GM12892 (cell line): ENCODE data around the gene TNNC1.
A peak's percentile ranks its signal among the peaks of the same experiment; 100 is the strongest.

ENCODE experiments used
- DNase-seq: peaks from one replicate; pipeline ENCODE4 v3.0.0; 2011; ENCODE audit not compliant: insufficient read length
- FAIRE-seq: peaks from 2 replicates; lab custom pipeline; 2011; peaks lifted over from hg19 to GRCh38; lab: Jason Lieb, UNC
- POLR2A ChIP-seq: IDR thresholded peaks from 2 replicates; pipeline ENCODE4 v1.6.1; 2011; ENCODE audit warnings: low read depth, low read length, control low read depth
- POLR2AphosphoS5 ChIP-seq: IDR thresholded peaks from 2 replicates; pipeline ENCODE4 v1.6.1; 2011; ENCODE audit warnings: low read depth, low read length, control low read depth
- TAF1 ChIP-seq: IDR thresholded peaks from 2 replicates; pipeline ENCODE4 v1.6.1; 2011; ENCODE audit warnings: low read depth, mild to moderate bottlenecking, control low read depth, low read length, borderline replicate concordance

TNNC1 gene

DNA sequence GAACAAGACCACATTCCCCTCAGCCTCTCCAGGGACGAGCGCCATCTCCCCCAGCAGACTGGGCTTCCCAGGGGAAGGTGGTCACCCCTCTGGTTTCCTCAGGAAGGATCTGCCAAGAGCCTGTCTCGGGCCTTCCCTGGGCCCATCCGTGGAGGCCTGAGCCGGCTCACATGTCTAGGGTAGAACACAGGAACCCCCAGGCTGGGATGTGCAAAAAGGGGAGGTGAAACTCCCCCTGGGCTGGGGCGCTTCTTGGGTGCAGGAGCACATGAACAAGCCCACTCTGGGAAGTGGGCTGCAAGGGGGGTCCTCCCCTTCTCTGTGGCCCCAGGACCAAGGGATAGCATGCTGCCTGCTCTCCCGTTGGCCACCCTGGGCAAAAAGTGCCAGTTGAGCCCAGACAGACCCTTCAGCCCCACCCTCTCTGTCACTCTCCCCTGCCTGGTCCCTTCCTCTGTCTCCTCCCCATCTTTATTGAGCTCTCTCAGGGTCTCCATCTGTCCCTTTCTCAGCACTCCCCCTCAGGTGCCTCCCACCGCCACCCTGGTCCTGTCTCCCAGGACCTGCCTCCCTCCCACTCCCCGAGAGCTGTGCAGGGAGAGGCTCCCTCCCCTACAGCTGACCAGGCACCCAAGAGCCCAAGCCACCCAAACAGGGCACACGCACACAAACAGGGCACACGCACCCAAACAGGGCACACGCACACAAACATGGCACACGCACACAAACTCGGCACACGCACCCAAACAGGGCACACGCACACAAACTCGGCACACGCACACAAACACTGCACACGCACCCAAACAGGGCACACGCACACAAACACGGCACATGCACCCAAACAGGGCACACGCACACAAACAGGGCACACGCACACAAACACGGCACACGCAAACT is 9.8 kb downstream of the TNNC1 start:
- FAIRE-seq (peak; percentile 51), DNase-seq (no peak)
- TF ChIP-seq POLR2A, result no peak
- TF ChIP-seq POLR2AphosphoS5, result no peak
- TF ChIP-seq TAF1, result no peak

- DNase-seq (no peak), FAIRE-seq (no peak)
- TF ChIP-seq TAF1 (no peak), POLR2A (no peak), POLR2AphosphoS5 (no peak)
Measured at GRCh38 chr3:52443268-52443610, 10.6 kb downstream of the TNNC1 start.

DNA sequence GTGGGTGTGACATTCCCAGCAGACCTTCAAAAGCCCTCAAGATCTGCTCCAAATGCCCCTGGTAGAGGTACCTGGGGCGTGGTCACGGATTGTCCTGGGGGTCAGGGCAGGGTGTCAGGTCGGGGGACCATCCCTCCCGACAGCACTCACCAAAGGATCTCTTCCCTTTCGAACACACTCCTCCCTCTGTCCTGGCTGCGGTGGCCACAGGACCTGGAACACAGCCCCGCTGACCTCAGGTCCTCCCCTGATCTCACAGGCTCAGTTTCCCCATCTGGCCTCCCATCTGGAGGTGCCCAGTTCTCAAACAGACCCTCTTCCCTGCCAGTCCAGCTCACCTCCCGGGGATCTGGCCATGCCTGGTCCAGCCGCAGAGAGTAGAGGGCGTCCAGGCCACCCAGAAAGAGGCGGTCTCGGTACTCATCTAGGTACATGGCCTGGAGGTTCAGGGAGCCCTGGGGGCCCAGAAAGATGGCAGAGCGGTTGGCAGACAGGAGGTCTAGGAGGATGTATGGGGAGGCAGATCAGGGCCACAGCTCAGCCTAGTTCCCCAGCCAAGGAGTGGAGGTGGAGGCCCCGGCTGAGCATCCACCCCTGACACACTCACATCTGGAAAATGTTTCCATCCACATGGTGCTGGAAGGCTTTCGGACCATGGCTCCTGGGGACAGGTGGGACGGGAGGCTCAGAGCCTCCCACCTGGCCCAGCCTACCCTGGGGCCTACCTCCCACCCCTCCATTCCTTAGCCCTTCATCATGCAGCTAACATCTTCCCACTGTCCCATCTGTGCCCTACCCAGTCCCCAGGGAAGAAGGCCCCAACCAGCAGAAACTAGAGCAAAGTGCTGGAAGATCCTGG is 11.2 kb downstream of the TNNC1 start:
- TF ChIP-seq POLR2AphosphoS5 (no peak), TAF1 (no peak), POLR2A (no peak)
- DNase-seq (no peak), FAIRE-seq (no peak)

- FAIRE-seq, result no peak
- no peak for DNase-seq
- TF ChIP-seq POLR2AphosphoS5 (no peak), POLR2A (no peak), TAF1 (no peak)
Measured at GRCh38 chr3:52441772-52442332, 12.0 kb downstream of the TNNC1 start.

- TF ChIP-seq POLR2A, result no peak
- no peak for FAIRE-seq
- DNase-seq, result no peak
Measured at GRCh38 chr3:52441091-52441771, 12.6 kb downstream of the TNNC1 start.

DNA sequence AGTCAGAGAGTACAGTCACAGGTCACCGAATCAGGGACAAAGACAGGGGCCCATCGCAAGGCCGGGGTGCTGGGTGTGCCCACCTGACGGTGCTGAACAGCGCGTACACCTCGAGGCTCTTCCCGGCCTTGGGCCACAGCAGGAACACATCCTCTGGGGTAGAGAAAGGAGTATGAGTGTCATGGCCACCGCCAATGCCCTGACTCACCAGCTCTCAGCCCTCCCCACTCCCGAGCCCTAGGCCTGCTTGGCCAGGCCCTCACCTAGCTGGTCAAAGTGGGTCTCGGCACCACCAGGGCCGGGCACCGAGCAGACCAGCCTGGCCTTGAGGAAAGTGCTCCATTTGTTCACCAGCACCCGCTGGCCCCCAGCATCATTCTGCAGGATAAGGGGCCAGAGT is 13.2 kb downstream of the TNNC1 start:
- FAIRE-seq (no peak), DNase-seq (no peak)
- TF ChIP-seq POLR2A (no peak), TAF1 (no peak), POLR2AphosphoS5 (no peak)

DNA sequence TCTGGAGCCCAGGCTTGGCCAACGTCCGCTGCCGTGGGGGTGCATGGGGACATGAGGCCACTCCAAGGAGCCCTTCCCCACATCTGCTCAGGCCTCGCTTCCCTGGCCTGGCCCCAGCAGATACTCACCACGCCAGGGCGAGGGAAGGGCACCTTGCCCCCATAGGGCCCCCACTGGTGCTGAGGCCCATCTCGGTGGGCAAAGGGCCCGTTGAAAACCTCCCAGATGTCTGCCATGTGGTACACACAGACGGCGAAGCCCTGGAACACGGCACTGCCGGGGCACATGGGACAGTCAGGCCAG is 13.6 kb downstream of the TNNC1 start:
- DNase-seq (no peak), FAIRE-seq (no peak)
- TF ChIP-seq TAF1 (no peak), POLR2AphosphoS5 (no peak), POLR2A (no peak)

- DNase-seq, result no peak
- TF ChIP-seq POLR2A (no peak), TAF1 (no peak), POLR2AphosphoS5 (no peak)
- FAIRE-seq, result no peak
Measured at GRCh38 chr3:52439426-52440248, 14.2 kb downstream of the TNNC1 start.

- no peak for FAIRE-seq
- TF ChIP-seq TAF1 (no peak), POLR2AphosphoS5 (no peak), POLR2A (no peak)
- DNase-seq, result no peak
Measured at GRCh38 chr3:52438579-52439425, 15.0 kb downstream of the TNNC1 start.

DNA sequence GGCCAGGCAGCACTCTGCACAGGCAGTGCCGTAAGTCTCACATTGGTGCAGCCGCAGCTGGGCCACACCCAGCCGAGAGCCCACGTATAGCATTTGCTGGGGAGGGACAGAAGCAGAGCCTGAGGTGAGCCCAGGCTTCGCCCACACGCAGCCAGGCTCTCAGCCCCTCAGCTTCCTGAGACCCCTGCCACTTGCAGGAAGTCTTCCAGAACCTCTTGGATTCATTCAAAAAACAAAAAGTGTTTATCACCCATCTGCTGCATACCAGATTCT is 15.8 kb downstream of the TNNC1 start:
- DNase-seq, result no peak
- no peak for TF ChIP-seq POLR2A
- TF ChIP-seq POLR2AphosphoS5, result no peak
- no peak for TF ChIP-seq TAF1
- no peak for FAIRE-seq
